AG04450 (cell line): Measurements from ENCODE around the gene FLACC1. TPM values are rescaled to one million over a fixed set of nuclear protein-coding genes. Genes with fewer than 3 reads are reported as not detected.

ENCODE experiments used
- CTCF ChIA-PET: fragments of 300-600, 350-600 bp; formaldehyde crosslinking; extraction: SDS; loops from one replicate; lab custom pipeline; 2022; ENCODE audit warnings: antibody characterized with exemption, inconsistent platforms; lab: Charles Lee
- POLR2A ChIA-PET: fragments of 350-600 bp; formaldehyde crosslinking; extraction: SDS; loops from one replicate; lab custom pipeline; 2021; ENCODE audit warnings: antibody characterized with exemption, inconsistent platforms; lab: Yijun Ruan, JAX
- DNase-seq: peaks from one replicate; pipeline ENCODE4 v3.0.0-alpha.2; 2011; ENCODE audit warnings: low read depth, low spot score
- H3K27ac ChIP-seq: one replicate; pipeline ENCODE4 v1.5.1; 2012; ENCODE audit warnings: low read depth, low read length, control low read depth
- H3K27me3 ChIP-seq: one replicate; pipeline ENCODE4 v1.6.0; 2012; ENCODE audit warnings: low read length; ENCODE audit not compliant: control insufficient read depth, insufficient read depth
- H3K4me3 ChIP-seq: 2 replicates; pipeline ENCODE4 v1.5.1; 2011; ENCODE audit warnings: mild to moderate bottlenecking, low read depth, low read length, control low read depth
- H3K9me3 ChIP-seq: 2 replicates; pipeline ENCODE4 v1.5.1; 2012; ENCODE audit warnings: low read length; ENCODE audit not compliant: control insufficient read depth, insufficient read depth
- CTCF ChIP-seq: IDR thresholded peaks from 2 replicates; pipeline ENCODE4 v1.5.1; 2011; ENCODE audit warnings: low read depth, low read length, control low read depth, inconsistent platforms
- polyA plus RNA-seq: library from polyadenylated mRNA; depleted of rRNA; stranded (reverse); fragments of >200 nt; gene quantifications from 2 replicates; pipeline ENCODE4 v1.2.3, GENCODE V29; 2011

FLACC1 gene
- polyA plus RNA-seq, 1 experiment: 1.1 TPM

GRCh38 chr2:201402651-201403562 lies 45.8 kb upstream of the FLACC1 start:
- TF ChIP-seq CTCF: no peak
- no peaks in the 10 kb centered on the region for H3K9me3 ChIP-seq
- H3K27ac ChIP-seq: no peak overlapping the region
- ChIA-PET CTCF (interaction anchor here (1.5 to 2.1 kb wide), 2 partner anchors 38 to 171 kb away, joined by 6 to 7 read pairs; no protein-coding TSS in a partner anchor), POLR2A (interaction anchor here (0.6 to 0.7 kb wide), 2 partner anchors 240 to 301 kb away, joined by 3 to 5 read pairs; no protein-coding TSS in a partner anchor)
- no peaks in the 10 kb centered on the region for H3K27me3 ChIP-seq
- no peak for DNase-seq
- no peak overlapping the region for H3K4me3 ChIP-seq

- H3K4me3 ChIP-seq: no peak overlapping the region
- CTCF ChIA-PET: interaction anchor here (1.5 to 2.1 kb wide), 2 partner anchors 37 to 170 kb away, joined by 6 to 7 read pairs; no protein-coding TSS in a partner anchor
- DNase-seq: no peak
Observed at GRCh38 chr2:201401815-201402214, 44.7 kb upstream of the FLACC1 start.

GRCh38 chr2:201396595-201396994 lies 39.5 kb upstream of the FLACC1 start:
- Histone ChIP-seq H3K27me3 (no peaks in the 10 kb centered on the region), H3K27ac (no peak overlapping the region), H3K4me3 (no peak overlapping the region), H3K9me3 (no peaks in the 10 kb centered on the region)
- ChIA-PET POLR2A (no interaction called here), CTCF (interaction anchor here (2.4 kb wide), 1 partner anchor 164 kb away, joined by 7 read pairs; no protein-coding TSS in a partner anchor)
- TF ChIP-seq CTCF: no peak
- DNase-seq: no peak

More at GRCh38 chr2:201401815-201402214, 44.7 kb upstream of the FLACC1 start:
- POLR2A ChIA-PET: no interaction called here
- no peaks in the 10 kb centered on the region for H3K9me3 ChIP-seq
- no peak for TF ChIP-seq CTCF
- H3K27me3 ChIP-seq: no peaks in the 10 kb centered on the region
- H3K27ac ChIP-seq: no peak overlapping the region

GRCh38 chr2:201383136-201383535 lies 26.0 kb upstream of the FLACC1 start:
- DNase-seq: no peak
- no peak for TF ChIP-seq CTCF
- H3K4me3 ChIP-seq: no peak overlapping the region
- no peaks in the 10 kb centered on the region for H3K9me3 ChIP-seq
- ChIA-PET POLR2A (no interaction called here), CTCF (no interaction called here)
- no peak overlapping the region for H3K27ac ChIP-seq
- no peaks in the 10 kb centered on the region for H3K27me3 ChIP-seq
